ENCODE data around the gene PTPRN.
"Not testable (repeated sequence)": the region's sequence is repeated elsewhere in the genome, so short reads cannot be mapped to it uniquely, and the experiment has no call there.

The PTPRN gene

GRCh38 chr2:219306047-219306446 is 3.2 kb downstream of the PTPRN start:
- DNase-seq, result no peak

- no peak for DNase-seq
Observed at GRCh38 chr2:219304223-219304622, 5.0 kb downstream of the PTPRN start.

- no peak for DNase-seq
Observed at GRCh38 chr2:219302412-219302968, 6.7 kb downstream of the PTPRN start.

- no peak for DNase-seq
Observed at GRCh38 chr2:219300022-219300421, 9.2 kb downstream of the PTPRN start.

GRCh38 chr2:219299372-219299760 is 9.8 kb downstream of the PTPRN start:
- DNase-seq, result no peak

GRCh38 chr2:219298759-219299371 is 10.3 kb downstream of the PTPRN start:
- DNase-seq, result peak; percentile 86

- DNase-seq, result no peak
Observed at GRCh38 chr2:219297766-219298456, 11.3 kb downstream of the PTPRN start.

GRCh38 chr2:219296631-219297391 is 12.4 kb downstream of the PTPRN start:
- no peak for DNase-seq

GRCh38 chr2:219296142-219296541 is 13.1 kb downstream of the PTPRN start:
- DNase-seq, result no peak

- peak; percentile 83 for DNase-seq
Observed at GRCh38 chr2:219294356-219295351, 14.5 kb downstream of the PTPRN start.

GRCh38 chr2:219293736-219294231 is 15.4 kb downstream of the PTPRN start:
- DNase-seq, result no peak

- no peak for DNase-seq
Observed at GRCh38 chr2:219292616-219293015, 16.6 kb downstream of the PTPRN start.

- DNase-seq, result no peak
Observed at GRCh38 chr2:219291910-219292490, 17.2 kb downstream of the PTPRN start.

GRCh38 chr2:219291394-219291793 is 17.8 kb downstream of the PTPRN start:
- no peak for DNase-seq

- no peak for DNase-seq
Observed at GRCh38 chr2:219290381-219291171, 18.6 kb downstream of the PTPRN start.

GRCh38 chr2:219289537-219290361 is 19.5 kb downstream of the PTPRN start:
- DNase-seq, result no peak

GRCh38 chr2:219289195-219289536 is 20.0 kb downstream of the PTPRN start:
- no peak for DNase-seq

- DNase-seq, result no peak
Observed at GRCh38 chr2:219287580-219288265, 21.5 kb downstream of the PTPRN start.

- not testable (repeated sequence) for DNase-seq
Observed at GRCh38 chr2:219287116-219287440, 22.1 kb downstream of the PTPRN start.

All from stimulated activated naive CD4-positive, alpha-beta T cell treated with Interleukin-2 at 50 U/mL for 16 hours (primary cell).